Measurements from ENCODE around the gene CYP2W1.
"Not testable (repeated sequence)": the region's sequence is repeated elsewhere in the genome, so short reads cannot be mapped to it uniquely, and the experiment has no call there.

Gene CYP2W1, protein sequence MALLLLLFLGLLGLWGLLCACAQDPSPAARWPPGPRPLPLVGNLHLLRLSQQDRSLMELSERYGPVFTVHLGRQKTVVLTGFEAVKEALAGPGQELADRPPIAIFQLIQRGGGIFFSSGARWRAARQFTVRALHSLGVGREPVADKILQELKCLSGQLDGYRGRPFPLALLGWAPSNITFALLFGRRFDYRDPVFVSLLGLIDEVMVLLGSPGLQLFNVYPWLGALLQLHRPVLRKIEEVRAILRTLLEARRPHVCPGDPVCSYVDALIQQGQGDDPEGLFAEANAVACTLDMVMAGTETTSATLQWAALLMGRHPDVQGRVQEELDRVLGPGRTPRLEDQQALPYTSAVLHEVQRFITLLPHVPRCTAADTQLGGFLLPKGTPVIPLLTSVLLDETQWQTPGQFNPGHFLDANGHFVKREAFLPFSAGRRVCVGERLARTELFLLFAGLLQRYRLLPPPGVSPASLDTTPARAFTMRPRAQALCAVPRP

DNA sequence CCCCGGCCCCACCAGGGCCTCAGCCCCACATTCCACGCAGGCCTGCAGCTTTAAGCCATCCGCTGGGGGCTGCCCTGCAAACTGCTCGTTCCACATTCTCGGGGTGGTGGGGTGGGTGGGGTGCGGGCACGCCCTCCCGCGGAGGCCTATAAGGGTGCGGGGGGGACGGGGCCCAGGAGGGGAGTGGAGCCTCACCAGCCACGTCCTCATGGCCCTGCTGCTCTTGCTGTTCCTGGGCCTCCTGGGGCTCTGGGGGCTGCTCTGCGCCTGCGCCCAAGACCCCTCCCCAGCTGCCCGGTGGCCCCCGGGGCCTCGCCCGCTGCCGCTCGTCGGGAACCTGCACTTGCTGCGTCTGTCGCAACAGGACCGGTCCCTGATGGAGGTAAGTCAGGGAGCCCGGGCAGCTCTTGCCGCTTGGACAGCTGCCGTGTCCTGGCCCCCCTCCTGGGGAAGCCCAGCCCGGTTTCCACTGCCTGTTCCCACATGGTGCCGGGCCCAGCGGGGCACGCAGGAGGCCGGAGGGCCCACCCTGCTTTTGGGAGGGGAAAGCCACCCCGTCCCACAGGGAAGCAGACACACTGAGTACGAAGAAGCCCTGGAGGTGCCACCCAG, at the start of gene CYP2W1:
Gene CYP2W1 (plus strand): TSS at position 178 of the 612 bp plus-strand sequence. CDS start 31 bp downstream, at position 209.
- DNase-seq (ENCODE audit: low read depth, low spot score): no peak

GRCh38 chr7:934469-935163, 48.4 kb upstream of the CYP2W1 start:
- no peak for DNase-seq (ENCODE audit: low read depth, low spot score)

DNA sequence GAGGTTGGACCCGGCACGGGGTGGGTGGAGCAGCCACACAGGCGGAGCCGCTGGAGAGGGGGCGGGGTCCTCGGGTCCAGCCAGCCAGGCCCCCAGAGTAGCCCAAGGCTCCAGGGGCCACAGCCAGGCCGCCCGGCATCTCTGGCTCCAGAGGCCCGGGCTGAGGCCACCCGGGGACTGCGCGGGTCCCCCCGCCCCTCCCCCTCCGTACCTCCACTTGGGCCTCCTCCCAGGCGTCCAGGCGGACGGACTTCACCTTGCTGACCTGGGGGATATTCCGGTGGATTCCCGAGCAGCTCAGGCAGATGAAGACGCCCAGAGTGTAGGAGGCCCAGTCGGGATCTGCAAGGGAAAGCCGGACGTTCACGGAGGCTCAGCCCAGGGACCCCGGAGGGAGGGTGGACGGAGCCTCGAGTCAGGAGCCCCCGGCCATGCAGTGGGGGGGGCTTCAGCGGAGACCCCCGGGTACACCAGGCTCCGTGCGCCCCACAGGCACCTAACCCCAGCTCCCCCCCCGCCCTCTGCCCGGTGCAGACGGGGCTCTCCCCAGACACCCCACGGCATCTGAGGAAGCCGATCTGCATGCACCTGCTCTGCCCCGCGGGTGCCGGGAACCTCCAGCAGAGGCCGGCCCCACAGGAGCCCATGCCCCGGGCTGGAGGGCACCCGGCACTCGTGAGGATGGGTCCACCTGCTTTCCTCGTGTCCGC, 47.7 kb upstream of the CYP2W1 start:
- DNase-seq (ENCODE audit: low read depth, low spot score): no peak

DNA sequence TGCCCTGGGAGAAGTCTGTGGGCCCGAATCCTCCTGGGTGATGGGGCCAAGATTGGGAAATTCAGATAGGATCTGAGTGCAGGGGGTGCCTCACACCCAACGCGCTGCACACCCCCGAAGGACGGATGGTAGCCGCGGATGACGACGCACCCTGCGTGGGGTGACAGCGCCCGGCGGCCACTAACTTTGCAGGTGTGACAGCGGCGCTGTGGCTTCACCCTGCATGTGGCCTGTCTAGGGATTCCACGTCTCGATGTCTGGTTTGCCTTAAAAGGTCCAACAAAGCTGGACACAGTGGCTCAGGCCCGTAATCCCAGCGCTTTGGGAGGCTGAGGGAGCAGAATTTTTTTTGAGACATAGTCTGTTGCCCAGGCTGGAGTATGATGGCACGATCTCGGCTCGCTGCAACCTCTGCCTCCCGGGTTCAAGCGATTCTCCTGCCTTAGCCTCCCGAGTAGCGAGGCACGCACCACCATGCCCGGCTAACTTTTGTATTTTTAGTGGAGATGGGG, 47.1 kb upstream of the CYP2W1 start:
- no peak for DNase-seq (ENCODE audit: low read depth, low spot score)

- no peak for DNase-seq (ENCODE audit: low read depth, low spot score)
Observed at GRCh38 chr7:936386-937054, 46.5 kb upstream of the CYP2W1 start.

- DNase-seq (ENCODE audit: low read depth, low spot score): no peak
Observed at GRCh38 chr7:937856-938484, 45.0 kb upstream of the CYP2W1 start.

DNA sequence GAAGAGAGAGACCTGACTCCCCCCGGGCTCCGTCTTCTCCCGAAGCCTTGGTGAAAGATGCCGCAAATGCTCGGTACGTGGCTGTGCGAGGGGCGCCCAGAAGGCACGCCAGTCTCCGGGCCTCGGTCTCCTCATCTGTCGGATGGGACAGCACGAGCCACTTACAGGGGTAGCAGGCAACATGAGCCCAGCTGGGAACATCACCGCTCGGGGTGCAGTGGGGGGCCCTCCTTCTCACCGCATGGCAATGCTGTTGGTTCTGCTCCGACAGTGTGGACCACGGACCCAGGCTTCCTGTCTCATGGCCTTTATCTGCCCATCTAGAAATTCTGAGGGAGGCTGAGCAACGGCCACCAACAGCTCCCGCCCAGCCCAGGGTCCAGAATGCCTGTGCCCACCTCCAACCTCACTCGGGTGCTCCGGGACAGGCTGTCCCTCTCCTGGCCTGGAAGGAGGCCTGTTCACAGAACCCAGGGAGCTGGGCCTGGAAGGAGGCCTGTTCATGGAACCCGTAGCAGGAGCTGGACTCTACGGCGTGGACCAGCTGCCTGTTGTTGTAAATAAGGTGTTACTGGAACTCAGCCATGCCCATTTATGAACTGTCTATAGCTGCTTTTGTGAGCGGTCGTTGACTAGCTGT, 44.3 kb upstream of the CYP2W1 start:
- DNase-seq (ENCODE audit: low read depth, low spot score): no peak

- DNase-seq (ENCODE audit: low read depth, low spot score): no peak
Observed at GRCh38 chr7:939843-940242, 43.1 kb upstream of the CYP2W1 start.

GRCh38 chr7:940599-941408, 42.2 kb upstream of the CYP2W1 start:
- DNase-seq (ENCODE audit: low read depth, low spot score): no peak

- DNase-seq (ENCODE audit: low read depth, low spot score): not testable (repeated sequence)
Observed at GRCh38 chr7:943793-944192, 39.2 kb upstream of the CYP2W1 start.

- no peak for DNase-seq (ENCODE audit: low read depth, low spot score)
Observed at GRCh38 chr7:944744-945143, 38.2 kb upstream of the CYP2W1 start.

DNA sequence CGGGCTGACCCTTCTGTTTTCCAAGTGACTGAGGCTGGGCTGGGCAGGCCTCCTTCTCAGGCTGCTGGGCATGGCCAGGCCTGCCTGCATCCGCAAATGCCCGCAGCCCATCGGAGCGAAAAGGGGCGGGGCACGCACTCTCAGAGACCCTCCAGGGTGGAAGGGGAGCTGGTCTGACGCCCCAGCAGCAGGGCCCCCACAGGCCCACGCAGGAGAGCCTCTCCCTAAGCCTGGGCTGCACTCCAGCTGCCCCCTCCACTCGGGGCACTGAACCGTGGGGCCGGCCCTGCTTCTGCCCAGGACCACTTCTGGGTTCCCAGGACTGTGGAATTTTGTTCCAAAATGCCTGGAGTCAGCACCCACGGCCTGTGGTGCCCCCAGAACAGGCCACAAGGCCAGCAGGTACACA, 37.8 kb upstream of the CYP2W1 start:
- no peak for DNase-seq (ENCODE audit: low read depth, low spot score)

DNA sequence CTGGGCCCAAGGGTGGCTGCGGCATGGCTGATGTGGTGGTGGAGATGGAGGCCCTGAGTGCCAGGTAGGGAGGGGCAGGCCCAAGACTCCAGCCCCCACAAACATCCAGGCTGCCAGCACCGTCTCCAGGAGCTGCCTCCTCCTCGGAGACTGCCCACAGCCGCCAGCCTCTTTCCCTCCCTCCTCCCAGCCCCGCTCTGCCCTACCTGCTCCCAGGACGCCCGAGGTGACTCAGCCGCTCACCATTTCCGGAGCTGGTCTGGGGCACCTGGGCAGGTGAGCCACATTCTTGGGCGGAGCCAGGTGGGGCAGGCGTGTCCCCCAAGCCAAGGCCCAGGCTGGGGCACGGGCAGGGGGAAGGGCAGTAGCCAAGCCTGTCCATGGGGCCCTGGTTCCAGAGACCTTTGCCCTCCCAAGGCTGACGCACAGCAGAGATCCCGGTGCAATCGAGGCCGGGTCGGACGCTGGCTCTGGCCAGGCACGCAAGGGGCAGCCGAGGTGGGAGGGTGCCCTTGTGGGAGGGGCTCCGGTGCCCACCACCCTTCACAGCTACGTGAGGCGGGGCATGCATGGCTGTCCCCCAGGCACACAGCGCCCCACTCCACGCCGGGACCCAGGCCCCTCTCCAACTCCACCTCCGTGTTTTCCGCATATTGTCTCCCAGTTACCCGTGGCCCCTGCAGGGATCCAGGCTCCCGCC, 37.3 kb upstream of the CYP2W1 start:
- DNase-seq (ENCODE audit: low read depth, low spot score): no peak

- no peak for DNase-seq (ENCODE audit: low read depth, low spot score)
Observed at GRCh38 chr7:946256-946996, 36.6 kb upstream of the CYP2W1 start.

DNA sequence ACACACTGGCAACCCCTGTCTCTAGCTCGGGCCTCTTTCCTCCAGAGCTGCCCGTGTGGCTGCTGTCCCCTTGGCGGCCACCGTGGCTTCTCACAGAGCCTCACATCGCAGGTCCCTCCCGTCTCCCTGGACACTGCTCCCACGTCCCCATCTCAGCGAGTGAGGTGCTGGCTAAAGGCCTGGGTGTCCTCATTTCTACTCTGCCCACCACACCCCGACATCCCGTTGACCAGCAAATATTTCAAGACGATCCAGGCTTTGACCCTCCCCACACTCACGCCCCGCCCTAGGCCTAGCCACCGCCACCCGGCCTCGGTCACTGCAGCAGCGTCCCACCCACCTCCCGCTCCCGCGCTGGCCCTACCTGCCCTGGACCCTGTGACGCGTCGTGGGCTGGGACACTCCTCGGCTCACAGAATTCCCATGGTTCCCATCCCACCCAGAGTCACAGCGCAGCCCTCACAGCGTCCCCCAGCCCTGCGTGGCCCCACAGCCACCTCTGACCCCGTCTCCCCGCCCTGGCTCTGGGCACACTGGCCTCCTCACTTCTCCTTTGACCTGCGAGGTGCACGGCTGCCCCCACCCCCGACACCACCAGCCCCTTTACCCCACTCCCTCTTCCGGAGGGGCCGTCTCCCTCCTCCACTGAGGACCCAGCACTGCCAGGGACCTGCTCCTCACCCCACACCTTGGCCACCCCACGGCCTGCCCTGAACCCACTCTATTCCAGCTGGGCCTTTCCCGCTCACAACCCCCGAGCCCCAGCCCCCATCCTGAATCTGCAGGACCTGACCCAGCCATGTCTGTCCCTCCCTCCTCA, 35.4 kb upstream of the CYP2W1 start:
- DNase-seq (ENCODE audit: low read depth, low spot score): no peak

DNA sequence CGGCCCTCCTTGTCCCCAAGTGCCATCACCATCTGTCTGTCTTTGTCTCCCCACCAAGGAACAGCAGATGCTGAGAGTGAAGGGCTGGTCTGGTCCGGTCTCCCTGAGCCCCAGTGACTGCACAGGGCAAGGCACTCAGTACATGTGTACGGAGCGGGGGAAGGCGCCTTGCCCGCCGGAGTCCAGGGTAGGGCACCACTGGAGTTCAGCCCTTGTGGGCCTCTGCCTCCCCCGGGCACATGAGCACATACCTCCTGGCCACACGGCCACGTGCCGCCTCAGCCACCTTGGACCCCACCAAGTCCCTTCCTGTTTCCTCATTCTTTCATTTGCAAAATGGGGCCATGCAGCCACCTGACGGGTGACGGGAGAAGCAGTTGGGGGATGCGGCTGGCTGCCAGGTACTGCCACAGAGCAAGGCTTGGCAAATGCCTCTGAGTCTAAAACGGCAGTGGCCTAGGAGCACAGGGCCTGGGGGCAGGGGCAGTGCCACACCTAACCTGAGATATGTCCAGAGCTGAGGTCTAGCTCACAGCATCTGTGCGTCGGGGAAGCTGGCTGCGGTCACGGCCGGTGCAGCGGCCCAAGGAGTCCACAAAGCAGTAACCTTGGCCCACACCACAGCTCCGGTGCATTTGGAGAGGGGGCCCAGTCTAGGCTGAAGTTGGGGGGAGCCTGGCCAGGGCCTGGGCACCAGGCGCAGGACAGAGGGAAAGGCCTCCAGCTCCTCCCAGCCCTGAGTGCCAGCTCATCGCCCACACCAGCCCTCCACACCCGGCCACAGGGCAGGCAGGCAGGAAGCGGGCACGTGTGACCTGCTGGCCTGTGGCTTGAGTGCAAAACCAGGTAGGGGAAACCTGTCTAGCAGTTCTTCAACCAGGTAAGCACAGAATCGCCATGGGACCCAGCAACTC, 33.7 kb upstream of the CYP2W1 start:
- DNase-seq (ENCODE audit: low read depth, low spot score): no peak

Measured in smooth muscle cell of the brain vasculature (primary cell).